Tibial nerve (tissue), 4 donors: Measurements from ENCODE around the gene MS4A13.

Source experiments
- CTCF ChIP-seq, 5 experiments: fragments of 200-600 bp in 3 of 5; fragments of 450-650 bp in 2 of 5; sonication (generic) in 3 of 5; IDR thresholded peaks; one replicate each; pipeline ENCODE4 v1.5.1; 2016 to 2019; ENCODE audit warnings: antibody characterized with exemption in 5 of 5, mild to moderate bottlenecking in 3 of 5, moderate library complexity in 2 of 5
- EP300 ChIP-seq, 2 donors: sonication (generic); formaldehyde crosslinking; IDR thresholded peaks; one replicate each; pipeline ENCODE4 v1.6.1; 2017; ENCODE audit warnings: antibody characterized with exemption in 2 of 2, mild to moderate bottlenecking in 1 of 2
- POLR2A ChIP-seq, 2 donors: fragments of 450-650 bp; IDR thresholded peaks; one replicate each; pipeline ENCODE4 v1.6.1; 2017; ENCODE audit warnings: antibody characterized with exemption in 2 of 2, mild to moderate bottlenecking in 2 of 2, moderate library complexity in 2 of 2

GRCh38 chr11:60502221-60502775 is 12.9 kb upstream of the MS4A13 start:
- TF ChIP-seq CTCF (IDR thresholded peaks at IDR 0.05) (no peak), POLR2A (IDR thresholded peaks at IDR 0.05) (no peak), EP300 (IDR thresholded peaks at IDR 0.05) (no peak)
